ENCODE results near the gene ZP2.

The ZP2 gene

DNA sequence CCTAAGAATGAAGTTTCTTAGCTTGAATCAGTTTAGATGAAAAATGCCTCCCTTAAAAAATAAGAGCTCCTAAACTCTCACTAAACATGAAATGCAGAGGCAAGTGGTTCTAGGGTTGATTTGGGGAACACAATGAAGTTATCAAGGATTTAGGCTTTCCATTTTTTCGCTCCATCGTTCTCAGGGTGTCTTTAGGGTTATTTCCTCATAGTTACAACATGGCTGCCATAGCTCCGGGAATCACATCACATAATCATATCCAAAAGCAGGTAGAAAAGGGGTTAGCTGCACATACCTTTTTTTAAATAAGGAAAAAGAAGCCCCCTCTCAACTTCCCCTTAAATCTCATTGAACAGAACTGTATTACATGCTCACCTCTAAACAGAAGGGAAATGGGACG lies 21.4 kb downstream of the ZP2 start:
- no peak overlapping the region for H3K4me3 ChIP-seq (ENCODE audit: low read depth, low read length)
- TF ChIP-seq CTCF (IDR thresholded peaks at IDR 0.05; ENCODE audit: borderline replicate concordance, insufficient read depth, low read depth, low read length) = no peak

GRCh38 chr16:21189311-21189710 lies 22.1 kb downstream of the ZP2 start:
- TF ChIP-seq CTCF (IDR thresholded peaks at IDR 0.05; ENCODE audit: borderline replicate concordance, insufficient read depth, low read depth, low read length) = no peak
- no peak overlapping the region for H3K4me3 ChIP-seq (ENCODE audit: low read depth, low read length)

GRCh38 chr16:21186326-21186691 lies 25.1 kb downstream of the ZP2 start:
- H3K4me3 ChIP-seq (ENCODE audit: low read depth, low read length) = no peak overlapping the region
- no peak for TF ChIP-seq CTCF (IDR thresholded peaks at IDR 0.05; ENCODE audit: borderline replicate concordance, insufficient read depth, low read depth, low read length)

DNA sequence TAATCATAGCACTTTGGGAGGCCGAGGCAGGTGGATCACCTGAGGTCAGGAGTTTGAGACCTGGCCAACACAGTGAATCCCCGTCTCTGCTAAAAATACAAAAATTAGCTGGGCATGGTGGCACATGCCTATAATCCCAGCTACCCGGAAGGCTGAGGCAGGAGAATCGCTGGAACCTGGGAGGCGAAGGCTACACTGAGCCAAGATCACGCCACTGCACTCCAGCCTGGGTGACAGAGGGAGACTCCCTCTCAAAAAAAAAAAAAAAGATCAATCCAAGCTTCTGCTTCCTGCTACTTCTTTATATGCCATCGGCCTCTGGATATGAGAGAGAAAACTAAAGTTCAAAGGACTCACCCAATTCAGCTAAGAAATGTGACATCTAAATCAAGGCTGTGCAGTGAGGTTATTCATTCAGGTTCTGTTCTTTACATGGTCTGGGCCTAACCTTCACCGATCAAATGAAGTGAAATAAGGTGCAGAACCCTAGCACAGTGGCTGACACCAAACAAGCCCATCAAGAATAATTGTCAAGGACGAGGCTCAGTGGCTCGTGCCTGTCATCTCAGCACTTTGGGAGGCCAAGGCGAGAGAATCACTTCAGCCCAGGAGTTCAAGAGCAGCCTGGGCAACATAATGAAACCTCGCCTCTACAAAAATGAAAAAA lies 25.6 kb downstream of the ZP2 start:
- no peak for TF ChIP-seq CTCF (IDR thresholded peaks at IDR 0.05; ENCODE audit: borderline replicate concordance, insufficient read depth, low read depth, low read length)

DNA sequence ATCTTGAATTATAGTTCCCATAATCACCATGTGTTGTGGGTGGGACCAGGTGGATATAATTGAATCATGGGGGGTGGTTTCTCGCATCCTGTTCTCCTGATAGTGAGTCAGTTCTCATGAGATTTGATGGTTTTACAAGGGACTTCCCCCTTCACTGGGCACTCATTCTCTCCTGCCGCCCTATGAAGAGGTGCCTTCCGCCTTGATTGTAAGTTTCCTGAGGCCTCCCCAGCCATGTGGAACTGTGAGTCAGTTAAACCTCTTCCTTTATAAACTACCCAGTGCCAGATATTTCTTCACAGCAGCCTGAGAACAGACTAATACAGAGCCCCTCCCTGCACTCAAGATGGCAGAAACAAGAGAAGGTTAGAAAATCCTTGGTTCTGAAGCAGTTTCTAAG lies 26.5 kb downstream of the ZP2 start:
- no peak for TF ChIP-seq CTCF (IDR thresholded peaks at IDR 0.05; ENCODE audit: borderline replicate concordance, insufficient read depth, low read depth, low read length)
- H3K4me3 ChIP-seq (ENCODE audit: low read depth, low read length) = no peak overlapping the region

More for the DNA sequence above, 25.6 kb downstream of the ZP2 start:
- H3K4me3 ChIP-seq (ENCODE audit: low read depth, low read length) = no peak overlapping the region

DNA sequence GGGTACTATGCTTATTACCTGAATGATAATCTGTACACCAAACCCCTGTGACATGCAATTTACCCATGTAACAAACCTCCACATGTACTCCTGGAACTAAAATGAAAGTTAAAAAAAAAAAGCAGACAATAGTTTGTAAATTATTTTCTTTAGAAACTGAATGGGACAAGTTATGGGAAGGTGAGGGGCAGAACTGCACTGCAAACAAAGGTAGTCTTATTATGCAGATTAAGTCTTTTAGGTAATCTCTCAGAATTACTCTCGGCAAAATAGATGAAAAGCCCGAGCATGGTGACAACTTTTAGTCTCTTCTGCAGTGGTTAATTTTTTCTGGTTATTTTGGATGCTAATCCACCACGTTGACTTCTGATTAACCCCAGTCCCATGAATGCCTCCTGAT lies 27.4 kb downstream of the ZP2 start:
- TF ChIP-seq CTCF (IDR thresholded peaks at IDR 0.05; ENCODE audit: borderline replicate concordance, insufficient read depth, low read depth, low read length) = no peak
- no peak overlapping the region for H3K4me3 ChIP-seq (ENCODE audit: low read depth, low read length)

DNA sequence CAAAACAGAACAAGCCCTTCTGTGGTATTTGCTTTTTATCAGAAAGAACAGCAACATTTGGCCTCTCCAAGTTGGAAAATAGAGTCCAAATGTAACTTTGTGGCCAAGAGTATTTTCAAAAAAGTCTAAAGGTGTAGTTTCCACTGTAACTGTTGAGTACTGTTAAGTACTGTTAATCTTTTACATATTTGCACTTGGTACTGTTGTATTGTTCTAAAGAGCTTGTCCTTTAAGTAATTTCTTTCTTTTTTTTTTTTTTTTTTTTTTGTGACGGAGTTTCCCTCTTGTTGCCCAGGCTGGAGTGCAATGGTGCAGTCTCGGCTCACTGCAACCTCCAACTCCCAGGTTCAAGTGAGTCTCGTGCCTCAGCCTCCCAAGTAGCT lies 31.4 kb downstream of the ZP2 start:
- TF ChIP-seq CTCF (IDR thresholded peaks at IDR 0.05; ENCODE audit: borderline replicate concordance, insufficient read depth, low read depth, low read length) = no peak

More for the DNA sequence above, 31.4 kb downstream of the ZP2 start:
- no peak overlapping the region for H3K4me3 ChIP-seq (ENCODE audit: low read depth, low read length)
